ENCODE data around the gene RNF213.

Gene RNF213

GRCh38 chr17:80212962-80213642 lies 47.5 kb upstream of the RNF213 start:
- TF ChIP-seq SPI1 (IDR thresholded peaks at IDR 0.05; ENCODE audit: borderline replicate concordance, low read depth) = peak; percentile 84
- no peak for TF ChIP-seq GABPA (IDR thresholded peaks at IDR 0.05; ENCODE audit: low read depth)
- TF ChIP-seq, protein P1, sequence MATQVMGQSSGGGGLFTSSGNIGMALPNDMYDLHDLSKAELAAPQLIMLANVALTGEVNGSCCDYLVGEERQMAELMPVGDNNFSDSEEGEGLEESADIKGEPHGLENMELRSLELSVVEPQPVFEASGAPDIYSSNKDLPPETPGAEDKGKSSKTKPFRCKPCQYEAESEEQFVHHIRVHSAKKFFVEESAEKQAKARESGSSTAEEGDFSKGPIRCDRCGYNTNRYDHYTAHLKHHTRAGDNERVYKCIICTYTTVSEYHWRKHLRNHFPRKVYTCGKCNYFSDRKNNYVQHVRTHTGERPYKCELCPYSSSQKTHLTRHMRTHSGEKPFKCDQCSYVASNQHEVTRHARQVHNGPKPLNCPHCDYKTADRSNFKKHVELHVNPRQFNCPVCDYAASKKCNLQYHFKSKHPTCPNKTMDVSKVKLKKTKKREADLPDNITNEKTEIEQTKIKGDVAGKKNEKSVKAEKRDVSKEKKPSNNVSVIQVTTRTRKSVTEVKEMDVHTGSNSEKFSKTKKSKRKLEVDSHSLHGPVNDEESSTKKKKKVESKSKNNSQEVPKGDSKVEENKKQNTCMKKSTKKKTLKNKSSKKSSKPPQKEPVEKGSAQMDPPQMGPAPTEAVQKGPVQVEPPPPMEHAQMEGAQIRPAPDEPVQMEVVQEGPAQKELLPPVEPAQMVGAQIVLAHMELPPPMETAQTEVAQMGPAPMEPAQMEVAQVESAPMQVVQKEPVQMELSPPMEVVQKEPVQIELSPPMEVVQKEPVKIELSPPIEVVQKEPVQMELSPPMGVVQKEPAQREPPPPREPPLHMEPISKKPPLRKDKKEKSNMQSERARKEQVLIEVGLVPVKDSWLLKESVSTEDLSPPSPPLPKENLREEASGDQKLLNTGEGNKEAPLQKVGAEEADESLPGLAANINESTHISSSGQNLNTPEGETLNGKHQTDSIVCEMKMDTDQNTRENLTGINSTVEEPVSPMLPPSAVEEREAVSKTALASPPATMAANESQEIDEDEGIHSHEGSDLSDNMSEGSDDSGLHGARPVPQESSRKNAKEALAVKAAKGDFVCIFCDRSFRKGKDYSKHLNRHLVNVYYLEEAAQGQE (IDR thresholded peaks at IDR 0.05; ENCODE audit: insufficient replicate concordance, low read depth) = no peak
- no peak for TF ChIP-seq POLR2AphosphoS5 (IDR thresholded peaks at IDR 0.05; ENCODE audit: low read depth)
- peaks cover 11% of the 10 kb centered on the region for H3K27me3 ChIP-seq (ENCODE audit: insufficient read depth, poor library complexity, severe bottlenecking)
- peak overlapping the region; percentile 22; the same call in 1 of the 2 replicates for H3K27ac ChIP-seq (replicated peaks)
- peak; percentile 45 to 89 for DNase-seq (ENCODE audit: low read depth in 1 of 2, low spot score in 1 of 2)
- H3K4me3 ChIP-seq (replicated peaks; ENCODE audit: insufficient read depth, low read length) = no peak overlapping the region

DNA sequence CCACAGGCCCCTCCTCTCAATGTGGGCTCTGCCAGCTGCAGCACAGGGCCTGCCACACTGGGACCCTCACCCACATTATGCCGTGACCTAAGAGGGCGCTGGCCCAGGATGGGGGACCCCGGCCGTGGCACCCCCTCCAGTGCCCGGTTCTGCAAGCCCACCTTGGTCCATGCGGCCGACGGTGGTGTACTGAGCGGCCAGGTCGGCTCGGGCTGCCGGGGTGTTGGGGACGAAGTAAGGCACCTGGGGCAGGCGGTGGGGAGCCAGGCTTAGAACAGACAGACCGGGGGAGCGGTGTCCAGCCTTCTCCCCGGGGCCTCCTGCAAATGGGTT lies 47.0 kb upstream of the RNF213 start:
- Histone ChIP-seq H3K27ac (replicated peaks) (no peak overlapping the region), H3K4me3 (replicated peaks; ENCODE audit: insufficient read depth, low read length) (no peak overlapping the region), H3K27me3 (ENCODE audit: insufficient read depth, poor library complexity, severe bottlenecking) (peaks cover 11% of the 10 kb centered on the region)
- DNase-seq (ENCODE audit: low read depth in 1 of 2, low spot score in 1 of 2) = no peak
- no peak for TF ChIP-seq POLR2AphosphoS5 (IDR thresholded peaks at IDR 0.05; ENCODE audit: low read depth)
- TF ChIP-seq, protein P1 (IDR thresholded peaks at IDR 0.05; ENCODE audit: insufficient replicate concordance, low read depth) = no peak
- no peak for TF ChIP-seq SPI1 (IDR thresholded peaks at IDR 0.05; ENCODE audit: borderline replicate concordance, low read depth)
- TF ChIP-seq GABPA (IDR thresholded peaks at IDR 0.05; ENCODE audit: low read depth) = no peak
- TF ChIP-seq, protein P2, sequence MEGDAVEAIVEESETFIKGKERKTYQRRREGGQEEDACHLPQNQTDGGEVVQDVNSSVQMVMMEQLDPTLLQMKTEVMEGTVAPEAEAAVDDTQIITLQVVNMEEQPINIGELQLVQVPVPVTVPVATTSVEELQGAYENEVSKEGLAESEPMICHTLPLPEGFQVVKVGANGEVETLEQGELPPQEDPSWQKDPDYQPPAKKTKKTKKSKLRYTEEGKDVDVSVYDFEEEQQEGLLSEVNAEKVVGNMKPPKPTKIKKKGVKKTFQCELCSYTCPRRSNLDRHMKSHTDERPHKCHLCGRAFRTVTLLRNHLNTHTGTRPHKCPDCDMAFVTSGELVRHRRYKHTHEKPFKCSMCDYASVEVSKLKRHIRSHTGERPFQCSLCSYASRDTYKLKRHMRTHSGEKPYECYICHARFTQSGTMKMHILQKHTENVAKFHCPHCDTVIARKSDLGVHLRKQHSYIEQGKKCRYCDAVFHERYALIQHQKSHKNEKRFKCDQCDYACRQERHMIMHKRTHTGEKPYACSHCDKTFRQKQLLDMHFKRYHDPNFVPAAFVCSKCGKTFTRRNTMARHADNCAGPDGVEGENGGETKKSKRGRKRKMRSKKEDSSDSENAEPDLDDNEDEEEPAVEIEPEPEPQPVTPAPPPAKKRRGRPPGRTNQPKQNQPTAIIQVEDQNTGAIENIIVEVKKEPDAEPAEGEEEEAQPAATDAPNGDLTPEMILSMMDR (IDR thresholded peaks at IDR 0.05; ENCODE audit: insufficient read depth, low read length) = no peak

DNA sequence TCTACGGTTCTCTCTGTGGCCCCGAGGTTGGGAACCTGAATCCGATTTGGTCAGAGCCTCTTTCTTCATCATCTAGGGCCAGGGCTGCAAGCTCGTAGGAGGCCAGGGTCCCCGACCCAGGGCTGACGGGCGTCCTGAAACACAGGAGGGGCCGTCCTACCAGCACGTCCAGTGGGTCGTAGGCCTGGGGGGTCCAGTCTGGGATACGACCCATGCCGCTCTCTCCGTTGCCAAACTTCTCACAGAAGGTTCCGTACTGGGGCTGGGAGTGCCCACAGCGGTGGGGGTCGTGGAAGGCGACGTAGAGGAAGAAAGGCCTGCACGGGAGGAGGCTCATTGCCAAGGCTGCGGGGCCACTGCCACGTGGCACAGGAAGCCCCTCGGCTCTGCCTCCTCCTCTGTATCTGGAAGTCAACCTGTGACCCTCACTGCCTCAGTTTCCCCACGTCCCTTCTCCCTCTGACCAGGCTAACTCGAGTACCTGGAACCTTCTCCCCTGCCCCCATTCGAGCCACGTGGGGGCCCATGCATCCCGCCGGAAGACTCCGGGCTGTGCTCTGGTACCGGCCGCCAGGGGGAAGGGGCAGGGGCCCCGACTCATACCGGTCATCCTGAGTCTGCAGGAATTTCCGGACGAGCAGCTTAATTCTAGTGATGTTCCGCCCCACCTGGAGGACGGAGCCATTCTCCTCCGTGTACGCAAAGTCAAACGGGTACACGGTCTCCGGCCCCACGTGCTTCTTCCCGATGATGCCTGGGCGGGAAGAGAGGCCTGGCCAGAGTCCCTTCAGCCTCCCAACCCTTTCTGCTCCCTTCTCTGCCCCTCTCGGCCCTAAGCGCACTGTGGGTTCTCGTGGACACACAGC lies 46.4 kb upstream of the RNF213 start:
- Histone ChIP-seq H3K27me3 (ENCODE audit: insufficient read depth, poor library complexity, severe bottlenecking) (peaks cover 11% of the 10 kb centered on the region), H3K4me3 (replicated peaks; ENCODE audit: insufficient read depth, low read length) (no peak overlapping the region), H3K27ac (replicated peaks) (no peak overlapping the region)
- no peak for DNase-seq (ENCODE audit: low read depth in 1 of 2, low spot score in 1 of 2)
- no peak for TF ChIP-seq POLR2AphosphoS5 (IDR thresholded peaks at IDR 0.05; ENCODE audit: low read depth)
- no peak for TF ChIP-seq SPI1 (IDR thresholded peaks at IDR 0.05; ENCODE audit: borderline replicate concordance, low read depth)
- TF ChIP-seq, protein P1 (IDR thresholded peaks at IDR 0.05; ENCODE audit: insufficient replicate concordance, low read depth) = no peak
- no peak for TF ChIP-seq GABPA (IDR thresholded peaks at IDR 0.05; ENCODE audit: low read depth)
- TF ChIP-seq, protein P2 (IDR thresholded peaks at IDR 0.05; ENCODE audit: insufficient read depth, low read length) = no peak
